SK-N-SH (cell line): ENCODE data around the gene RYR3.

Experiments used
- NRF1 ChIP-seq: IDR thresholded peaks from 2 replicates; pipeline ENCODE4 v1.6.1; 2012; ENCODE audit warnings: low read depth, mild to moderate bottlenecking, low read length
- TF ChIP-seq, protein P1 (sequence below): fragments of 200-600 bp; sonication (generic); IDR thresholded peaks from 2 replicates; pipeline ENCODE4 v1.6.1; 2017; ENCODE audit warnings: antibody characterized with exemption, mild to moderate bottlenecking, moderate library complexity

- no peak for TF ChIP-seq NRF1
- TF ChIP-seq, protein P1, sequence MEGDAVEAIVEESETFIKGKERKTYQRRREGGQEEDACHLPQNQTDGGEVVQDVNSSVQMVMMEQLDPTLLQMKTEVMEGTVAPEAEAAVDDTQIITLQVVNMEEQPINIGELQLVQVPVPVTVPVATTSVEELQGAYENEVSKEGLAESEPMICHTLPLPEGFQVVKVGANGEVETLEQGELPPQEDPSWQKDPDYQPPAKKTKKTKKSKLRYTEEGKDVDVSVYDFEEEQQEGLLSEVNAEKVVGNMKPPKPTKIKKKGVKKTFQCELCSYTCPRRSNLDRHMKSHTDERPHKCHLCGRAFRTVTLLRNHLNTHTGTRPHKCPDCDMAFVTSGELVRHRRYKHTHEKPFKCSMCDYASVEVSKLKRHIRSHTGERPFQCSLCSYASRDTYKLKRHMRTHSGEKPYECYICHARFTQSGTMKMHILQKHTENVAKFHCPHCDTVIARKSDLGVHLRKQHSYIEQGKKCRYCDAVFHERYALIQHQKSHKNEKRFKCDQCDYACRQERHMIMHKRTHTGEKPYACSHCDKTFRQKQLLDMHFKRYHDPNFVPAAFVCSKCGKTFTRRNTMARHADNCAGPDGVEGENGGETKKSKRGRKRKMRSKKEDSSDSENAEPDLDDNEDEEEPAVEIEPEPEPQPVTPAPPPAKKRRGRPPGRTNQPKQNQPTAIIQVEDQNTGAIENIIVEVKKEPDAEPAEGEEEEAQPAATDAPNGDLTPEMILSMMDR: no peak
These were observed 442.2 kb downstream of the RYR3 start for GRCh38 chr15:33753012-33753411.
